Natural killer cell (primary cell): ENCODE data around the gene MUC20. TPM values are rescaled to one million over a fixed set of nuclear protein-coding genes. Genes with fewer than 3 reads are reported as not detected.

Experiments
- ATAC-seq, 3 donors: fragments of 150-1000 bp in 2 of 3; fragments of 200-7000 bp in 1 of 3; cut with Tn5 transposase; 1 replicate in 1 of 3; 2 replicates in 2 of 3; pipeline ENCODE4 v1.10.0; 2021; ENCODE audit warnings: mild to moderate bottlenecking in 2 of 3, moderate library complexity in 2 of 3
- DNase-seq, 2 donors: peaks; one replicate each; pipeline versions ENCODE4 v3.0.0 to v3.0.0-alpha.2; 2013 to 2021; ENCODE audit warnings: mixed read lengths in 1 of 2
- H3K27ac ChIP-seq: one replicate; pipeline ENCODE4 v1.5.1; 2013; ENCODE audit warnings: mild to moderate bottlenecking, low read length
- H3K27me3 ChIP-seq: one replicate; pipeline ENCODE4 v1.6.1; 2013; ENCODE audit warnings: low read length; ENCODE audit not compliant: control insufficient read depth, insufficient read depth
- H3K36me3 ChIP-seq: one replicate; pipeline ENCODE4 v1.6.1; 2013; ENCODE audit warnings: low read length; ENCODE audit not compliant: control insufficient read depth, insufficient read depth
- H3K4me1 ChIP-seq: one replicate; pipeline ENCODE4 v1.6.1; 2013; ENCODE audit warnings: low read length; ENCODE audit not compliant: control insufficient read depth, insufficient read depth
- H3K4me3 ChIP-seq: one replicate; pipeline ENCODE4 v1.5.1; 2013; ENCODE audit warnings: low read length
- H3K9me3 ChIP-seq: one replicate; pipeline ENCODE4 v1.6.1; 2013; ENCODE audit warnings: low read length; ENCODE audit not compliant: control insufficient read depth, insufficient read depth
- H3K27ac Mint-ChIP-seq, 2 donors: one replicate each; pipeline ENCODE4 v1.8.0; 2022; ENCODE audit warnings: mild to moderate bottlenecking in 2 of 2, mixed read lengths in 2 of 2, moderate library complexity in 1 of 2
- H3K27me3 Mint-ChIP-seq, 2 donors: one replicate each; pipeline ENCODE4 v1.8.0; 2022; ENCODE audit warnings: low read depth in 2 of 2, mixed read lengths in 2 of 2
- H3K36me3 Mint-ChIP-seq: one replicate; pipeline ENCODE4 v1.8.0; 2022; ENCODE audit warnings: mixed read lengths
- H3K4me1 Mint-ChIP-seq, 2 donors: one replicate each; pipeline ENCODE4 v1.8.0; 2022; ENCODE audit warnings: mixed read lengths in 2 of 2
- H3K4me3 Mint-ChIP-seq: one replicate; pipeline ENCODE4 v1.8.0; 2022; ENCODE audit warnings: mild to moderate bottlenecking, moderate library complexity, mixed read lengths
- H3K9me3 Mint-ChIP-seq, 2 donors: one replicate each; pipeline ENCODE4 v1.8.0; 2022; ENCODE audit warnings: mixed read lengths in 2 of 2
- CTCF ChIP-seq: fragments of 200-600 bp; IDR thresholded peaks from one replicate; pipeline ENCODE4 v1.8.0; 2022; ENCODE audit warnings: antibody characterized with exemption
- WGBS: methylation state at CpG from one replicate; pipeline ENCODE4 v1.1.7; 2013; ENCODE audit warnings: missing lambda C conversion rate; ENCODE audit not compliant: insufficient coverage; 5-methylcytosine and 5-hydroxymethylcytosine counted together
- intact Hi-C: fragments of 100-400 bp; cut with micrococcal nuclease; formaldehyde crosslinking; loops from one replicate; pipeline ENCODE4 v1.14.2; 2022
- total RNA-seq, 4 donors: library from RNA; stranded (reverse); fragments of 120-200 nt in 1 of 4; gene quantifications; one replicate each; pipeline versions ENCODE4 v1.2.3 to v1.2.4, GENCODE V29; 2013 to 2022

Gene MUC20
- total RNA-seq, 3 donors from 2014 or later (not counting 1 experiment from before 2014, with no cell fraction given): 4.1 to 11.4 (median 5.9) TPM

- peak; percentile 77 to 100 (median 93) for ATAC-seq
Measured at GRCh38 chr3:195755791-195756676, 35.3 kb downstream of the MUC20 start.

GRCh38 chr3:195757438-195757770 is 36.6 kb downstream of the MUC20 start:
- no peak overlapping the region for H3K4me3 ChIP-seq
- H3K27ac ChIP-seq: no peak overlapping the region
- H3K36me3 ChIP-seq: no peaks in the 10 kb centered on the region
- peaks cover 7% of the 10 kb centered on the region for H3K27me3 ChIP-seq
- no peak for TF ChIP-seq CTCF
- Mint-ChIP-seq H3K4me1 (peaks cover 53 to 68% of the 10 kb centered on the region in 2 donors), H3K27ac (peak overlapping the region in 1 of 2 donors; percentile 76), H3K27me3 (peaks cover 0 to 16% of the 10 kb centered on the region in 2 donors), H3K36me3 (no peaks in the 10 kb centered on the region), H3K9me3 (no peaks in the 10 kb centered on the region), H3K4me3 (peak overlapping the region; percentile 32)
- H3K4me1 ChIP-seq: peaks cover 25% of the 10 kb centered on the region
- no peak for ATAC-seq
- no peaks in the 10 kb centered on the region for H3K9me3 ChIP-seq
- intact Hi-C loops: no loop called here
- 45% methylated on average over 8 of the region's 8 CpGs for WGBS
- DNase-seq: no peak

More at GRCh38 chr3:195755791-195756676, 35.3 kb downstream of the MUC20 start:
- Histone ChIP-seq H3K27ac (no peak overlapping the region), H3K36me3 (no peaks in the 10 kb centered on the region), H3K4me1 (peaks cover 20% of the 10 kb centered on the region), H3K9me3 (no peaks in the 10 kb centered on the region), H3K4me3 (no peak overlapping the region), H3K27me3 (peaks cover 3% of the 10 kb centered on the region)
- H3K9me3 Mint-ChIP-seq: no peaks in the 10 kb centered on the region
- peaks cover 53 to 67% of the 10 kb centered on the region in 2 donors for H3K4me1 Mint-ChIP-seq
- no peaks in the 10 kb centered on the region for H3K36me3 Mint-ChIP-seq
- H3K27me3 Mint-ChIP-seq: peaks cover 0 to 16% of the 10 kb centered on the region in 2 donors
- peak overlapping the region; percentile 73 to 76 for H3K27ac Mint-ChIP-seq
- peak overlapping the region; percentile 79 for H3K4me3 Mint-ChIP-seq
- no peak for TF ChIP-seq CTCF
- intact Hi-C loops: loop anchor here (1.0 kb wide), 1 partner anchor 47 kb away; no protein-coding TSS in a partner anchor
- DNase-seq: peak; percentile 47 to 71
- 40% methylated on average over 5 of the region's 16 CpGs for WGBS

GRCh38 chr3:195757827-195758226 is 37.0 kb downstream of the MUC20 start:
- no peak overlapping the region for H3K4me3 ChIP-seq
- no peaks in the 10 kb centered on the region for H3K36me3 Mint-ChIP-seq
- H3K4me1 ChIP-seq: peaks cover 25% of the 10 kb centered on the region
- H3K9me3 Mint-ChIP-seq: no peaks in the 10 kb centered on the region
- peaks cover 0 to 16% of the 10 kb centered on the region in 2 donors for H3K27me3 Mint-ChIP-seq
- ATAC-seq: no peak
- H3K4me3 Mint-ChIP-seq: peak overlapping the region; percentile 32
- 67% methylated on average over 10 of the region's 10 CpGs for WGBS
- no peak for DNase-seq
- no peak overlapping the region for H3K27ac Mint-ChIP-seq
- intact Hi-C loops: no loop called here
- no peaks in the 10 kb centered on the region for H3K36me3 ChIP-seq
- H3K27me3 ChIP-seq: peaks cover 7% of the 10 kb centered on the region
- H3K9me3 ChIP-seq: no peaks in the 10 kb centered on the region
- H3K4me1 Mint-ChIP-seq: peaks cover 52 to 66% of the 10 kb centered on the region in 2 donors
- no peak for TF ChIP-seq CTCF
- no peak overlapping the region for H3K27ac ChIP-seq
